Raji (cell line): ENCODE measurements around the gene SLC44A2.

Experiments used
- POLR2A ChIP-seq: IDR thresholded peaks from 2 replicates; pipeline ENCODE4 v1.6.1; 2011; ENCODE audit warnings: low read depth, low read length, control low read depth; ENCODE audit not compliant: insufficient read depth

Gene SLC44A2

DNA sequence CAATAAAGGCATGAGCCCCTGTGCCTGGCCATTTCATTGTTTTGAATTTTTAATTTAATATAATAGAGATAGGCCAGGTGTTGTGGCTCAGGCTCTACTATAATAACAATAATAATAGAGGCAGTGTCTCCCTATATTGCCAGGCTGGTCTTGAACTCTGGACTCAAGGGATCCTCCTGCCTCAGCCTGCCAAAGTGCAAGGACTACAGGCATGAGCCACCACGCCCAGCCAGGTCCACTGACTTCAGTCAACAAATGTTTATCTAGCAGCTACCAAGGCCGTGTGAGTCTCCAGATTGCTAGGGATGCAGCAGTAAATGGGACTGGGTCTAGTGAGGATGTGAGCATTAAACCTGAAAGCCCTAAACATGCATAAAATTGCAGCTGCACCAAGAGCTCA, 15.0 kb downstream of the SLC44A2 start:
- TF ChIP-seq POLR2A = no peak

DNA sequence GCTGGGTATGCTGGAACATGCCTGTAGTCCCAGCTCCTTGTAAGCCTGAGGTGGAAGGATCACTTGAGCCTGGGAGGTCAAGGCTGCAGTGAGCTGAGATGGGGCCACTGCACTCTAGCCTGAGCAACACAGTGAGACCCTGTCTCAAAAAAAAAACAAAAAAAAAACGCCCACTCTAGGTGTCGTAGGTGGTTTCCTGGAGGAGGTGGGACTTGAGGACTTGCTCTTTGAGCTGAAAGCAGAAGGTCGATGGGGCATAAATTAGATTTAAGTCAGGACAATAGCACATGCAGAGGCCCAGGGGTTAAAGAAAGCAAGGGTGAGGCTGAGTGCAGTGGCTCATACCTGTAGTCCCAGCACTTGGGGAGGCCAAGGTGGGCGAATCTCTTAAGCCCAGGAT, 15.9 kb downstream of the SLC44A2 start:
- TF ChIP-seq POLR2A = no peak

DNA sequence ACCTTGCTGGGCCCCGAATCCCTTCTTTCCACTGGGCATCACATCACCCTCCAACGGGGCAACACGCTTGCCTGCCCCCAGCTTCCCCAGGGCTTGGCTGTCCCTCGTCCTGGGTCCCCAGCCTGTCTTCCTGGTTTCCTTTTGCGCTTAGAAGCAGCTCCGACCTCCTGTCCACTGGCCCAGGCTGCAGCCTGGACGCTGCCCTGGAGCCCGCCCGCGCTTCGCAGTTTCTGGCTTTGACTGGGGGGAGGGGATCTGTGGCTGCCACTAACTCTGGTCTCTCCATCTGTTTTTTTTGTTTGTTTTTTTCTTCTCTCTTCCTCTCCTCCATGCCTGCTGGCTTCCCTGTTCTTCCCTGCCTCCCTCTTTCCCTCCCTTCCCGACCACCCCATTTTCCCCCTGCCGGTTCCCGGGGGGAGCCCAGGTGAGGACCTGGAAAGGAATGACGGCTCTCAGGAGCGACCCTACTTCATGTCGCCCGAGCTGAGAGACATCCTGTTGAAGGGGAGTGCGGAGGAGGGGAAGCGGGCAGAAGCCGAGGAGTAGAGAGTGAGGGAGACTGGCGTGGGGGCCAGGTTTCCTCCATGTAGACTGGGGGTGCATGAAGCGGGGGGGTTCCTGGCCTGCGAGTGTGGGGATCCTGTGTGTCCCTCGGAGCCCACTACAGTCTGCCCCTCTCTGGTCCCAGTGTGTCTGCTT, 17.3 kb downstream of the SLC44A2 start:
- no peak for TF ChIP-seq POLR2A

DNA sequence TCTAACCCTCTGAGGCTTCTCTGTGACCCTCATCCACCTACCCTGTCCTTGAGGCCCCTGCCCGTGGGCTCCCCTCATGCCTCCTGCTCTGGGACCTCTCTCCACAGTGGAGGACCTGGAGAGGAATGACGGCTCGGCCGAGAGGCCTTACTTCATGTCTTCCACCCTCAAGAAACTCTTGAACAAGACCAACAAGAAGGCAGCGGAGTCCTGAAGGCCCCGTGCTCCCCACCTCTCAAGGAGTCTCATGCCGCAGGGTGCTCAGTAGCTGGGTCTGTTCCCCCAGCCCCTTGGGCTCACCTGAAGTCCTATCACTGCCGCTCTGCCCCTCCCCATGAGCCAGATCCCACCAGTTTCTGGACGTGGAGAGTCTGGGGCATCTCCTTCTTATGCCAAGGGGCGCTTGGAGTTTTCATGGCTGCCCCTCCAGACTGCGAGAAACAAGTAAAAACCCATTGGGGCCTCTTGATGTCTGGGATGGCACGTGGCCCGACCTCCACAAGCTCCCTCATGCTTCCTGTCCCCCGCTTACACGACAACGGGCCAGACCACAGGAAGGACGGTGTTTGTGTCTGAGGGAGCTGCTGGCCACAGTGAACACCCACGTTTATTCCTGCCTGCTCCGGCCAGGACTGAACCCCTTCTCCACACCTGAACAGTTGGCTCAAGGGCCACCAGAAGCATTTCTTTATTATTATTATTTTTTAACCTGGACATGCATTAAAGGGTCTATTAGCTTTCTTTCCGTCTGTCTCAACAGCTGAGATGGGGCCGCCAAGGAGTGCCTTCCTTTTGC, 18.0 kb downstream of the SLC44A2 start:
- no peak for TF ChIP-seq POLR2A

DNA sequence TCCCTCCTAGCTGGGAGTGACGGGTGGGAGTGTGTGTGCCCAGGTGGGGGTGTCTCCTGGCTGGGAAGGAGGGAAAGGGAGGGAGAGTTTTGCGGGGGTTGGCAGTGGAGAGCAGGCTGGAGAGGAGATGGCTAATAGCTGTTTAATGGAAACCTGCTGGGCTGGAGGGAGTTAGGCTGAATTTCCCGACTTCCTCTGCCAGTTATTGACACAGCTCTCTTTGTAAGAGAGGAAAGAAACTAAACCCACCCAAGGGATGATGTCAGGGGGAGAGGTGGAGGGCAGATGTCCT, 18.6 kb downstream of the SLC44A2 start:
- TF ChIP-seq POLR2A = no peak

DNA sequence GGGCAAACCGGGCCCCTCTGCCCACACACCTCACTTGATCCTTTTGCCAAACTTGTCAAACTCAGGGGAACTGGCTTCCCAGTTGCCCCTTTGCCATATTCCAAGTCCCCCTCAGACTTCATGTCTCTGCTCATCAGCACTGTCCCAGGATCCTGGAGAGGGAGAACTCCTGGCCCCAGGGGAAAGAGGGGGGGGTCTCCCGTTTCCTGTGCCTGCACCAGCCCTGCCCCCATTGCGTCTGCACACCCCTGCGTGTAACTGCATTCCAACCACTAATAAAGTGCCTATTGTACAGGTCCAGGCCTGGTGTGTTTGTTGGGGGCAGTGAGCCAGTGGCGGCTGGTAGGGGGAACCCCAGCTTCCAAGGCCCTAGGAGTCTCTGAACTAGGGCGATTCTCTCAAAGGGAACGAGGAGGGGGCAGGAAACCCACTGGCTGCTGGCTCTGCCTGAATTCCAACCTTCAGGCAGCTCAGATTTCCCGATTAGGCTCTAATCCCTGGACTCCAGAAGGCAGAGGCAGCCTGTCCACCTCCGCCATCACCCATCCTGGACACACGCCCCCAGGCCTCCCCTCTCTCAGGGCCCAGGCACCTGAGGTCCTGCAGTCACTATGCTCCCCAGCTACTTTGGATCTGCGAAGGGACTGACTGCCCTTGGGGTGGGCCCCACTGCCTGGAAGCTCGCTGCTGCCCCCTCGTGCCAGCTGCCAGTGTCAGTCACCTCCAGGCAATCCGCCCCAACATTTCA, 19.1 kb downstream of the SLC44A2 start:
- no peak for TF ChIP-seq POLR2A

DNA sequence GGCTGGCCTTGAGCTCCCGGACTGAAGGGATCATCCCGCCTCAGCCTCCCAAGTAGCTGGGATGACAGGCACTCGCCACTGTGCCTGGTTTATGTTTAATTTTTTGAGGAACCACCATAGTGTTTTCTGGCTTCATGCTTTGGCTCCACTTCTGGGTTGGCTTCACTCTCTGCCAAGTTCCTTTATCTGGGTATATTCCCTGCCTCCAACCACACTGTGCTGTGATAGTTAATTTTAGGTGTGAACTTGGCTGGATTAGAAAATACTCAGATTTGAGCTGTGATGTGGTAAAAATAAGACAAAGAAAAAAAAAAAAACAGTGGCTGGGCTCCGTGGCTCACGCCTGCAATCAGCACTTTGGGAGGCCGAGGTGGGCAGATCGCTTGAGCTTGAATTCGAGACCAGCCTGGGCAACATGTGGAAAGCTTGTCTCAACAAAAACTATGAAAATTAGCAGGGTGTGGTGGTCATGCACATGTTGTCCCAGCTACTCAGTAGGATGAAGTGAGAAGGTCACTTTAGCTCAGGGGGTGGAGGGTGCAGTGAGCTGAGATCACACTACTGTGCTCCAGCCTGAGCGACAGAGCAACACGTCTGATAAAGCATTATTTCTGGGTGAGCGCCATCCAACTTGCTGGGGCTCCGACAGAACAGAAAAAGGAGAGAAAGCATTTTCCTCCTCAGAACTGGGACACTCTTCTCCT, 21.3 kb downstream of the SLC44A2 start:
- TF ChIP-seq POLR2A = no peak

DNA sequence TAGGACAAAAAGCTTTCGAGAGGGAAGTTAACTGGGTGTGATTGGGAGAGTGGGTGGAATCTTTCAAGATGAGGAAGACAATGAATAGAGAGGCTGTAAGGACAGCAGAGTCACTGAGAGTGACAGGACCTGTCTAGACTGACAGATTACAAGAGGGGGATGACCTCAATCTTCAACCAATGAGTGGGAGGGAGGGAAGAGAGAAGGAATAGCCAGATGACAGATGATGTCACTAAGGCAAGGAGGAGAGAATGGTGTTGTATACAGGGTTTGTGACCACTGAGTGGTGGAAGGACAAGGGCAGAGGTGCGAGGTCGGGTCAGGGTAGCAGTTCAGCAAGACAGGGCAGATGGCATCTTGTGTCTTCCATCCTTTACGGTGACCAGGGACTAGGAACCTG, 23.0 kb downstream of the SLC44A2 start:
- TF ChIP-seq POLR2A = no peak

DNA sequence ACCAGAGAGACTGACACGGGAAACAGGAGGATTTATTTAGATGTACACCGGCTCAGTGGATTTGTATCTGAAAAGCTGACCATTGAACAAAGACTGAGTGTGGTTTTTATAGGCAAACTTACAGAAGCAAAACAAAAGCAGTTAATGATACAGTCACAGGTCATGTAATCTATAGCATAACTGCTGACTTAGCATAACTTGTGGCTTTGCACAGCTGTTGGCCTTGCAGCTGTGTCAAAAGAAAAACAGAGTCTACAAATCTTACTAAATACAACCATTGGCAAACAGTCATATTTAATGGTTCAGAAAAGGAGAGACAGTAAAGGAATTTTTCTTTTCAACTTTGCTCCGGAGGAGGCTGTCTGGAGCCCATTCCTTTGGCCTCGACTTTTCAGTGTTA, 26.5 kb downstream of the SLC44A2 start:
- TF ChIP-seq POLR2A = no peak

DNA sequence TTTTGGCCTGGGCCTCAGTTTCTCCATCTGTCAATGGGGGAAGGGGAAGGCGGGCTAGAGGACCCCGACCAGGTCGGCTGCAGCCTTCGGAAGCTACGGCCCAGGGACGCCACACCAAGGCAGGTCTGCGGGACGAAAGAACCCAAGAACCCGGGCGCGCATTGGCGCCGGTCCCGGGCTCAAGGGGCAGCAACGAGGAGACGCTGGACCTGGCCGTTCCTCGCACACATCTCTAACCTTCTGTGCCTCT, 28.1 kb downstream of the SLC44A2 start:
- TF ChIP-seq POLR2A = no peak

DNA sequence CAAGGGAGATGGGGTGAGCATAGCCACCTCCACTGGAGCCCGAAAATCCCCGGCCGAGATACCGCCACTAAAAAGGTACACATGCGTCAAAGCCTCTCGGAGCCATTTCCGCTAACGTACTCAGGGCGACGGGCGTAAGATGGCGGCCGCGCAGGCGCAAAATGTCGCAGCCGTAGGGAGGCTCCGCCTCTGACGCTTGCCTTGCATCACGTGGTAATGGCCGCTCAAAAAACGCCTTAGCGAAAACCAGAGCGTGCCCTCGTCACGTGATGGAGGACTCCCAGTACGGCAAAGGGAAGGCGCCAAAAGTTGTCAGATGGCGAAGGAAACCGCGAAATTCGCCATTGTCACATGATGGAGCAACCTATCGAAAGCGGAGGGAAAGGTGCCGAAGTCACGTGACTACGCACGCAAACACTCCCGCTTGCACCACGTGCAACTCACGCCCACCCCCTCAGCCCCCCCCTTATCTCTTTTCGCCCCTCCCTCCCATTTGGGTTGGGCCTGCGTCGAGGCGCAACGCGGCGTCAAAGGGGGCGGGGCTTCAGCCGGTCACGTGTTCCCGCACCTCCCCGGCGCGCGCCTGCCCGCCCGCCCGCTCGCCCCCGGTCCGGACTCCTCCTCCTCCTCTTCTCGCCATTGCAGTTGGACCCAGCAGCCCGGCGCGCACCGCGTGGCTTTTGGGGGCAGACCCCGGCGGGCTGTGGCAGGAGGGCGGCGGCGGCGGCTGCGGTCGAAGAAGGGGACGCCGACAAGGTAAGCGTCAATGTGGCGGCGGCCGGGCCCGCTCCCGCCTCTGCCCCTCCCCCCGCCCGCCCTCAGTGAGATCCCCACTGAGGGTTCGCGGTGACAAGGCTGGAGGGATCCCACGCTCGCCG, 28.6 kb downstream of the SLC44A2 start, which contains the start of gene ILF3:
Gene ILF3 (plus strand): TSS at position 615 of the 878 bp plus-strand sequence. CDS start 16,260 bp downstream, outside the sequence.
- TF ChIP-seq POLR2A = peak; percentile 96

DNA sequence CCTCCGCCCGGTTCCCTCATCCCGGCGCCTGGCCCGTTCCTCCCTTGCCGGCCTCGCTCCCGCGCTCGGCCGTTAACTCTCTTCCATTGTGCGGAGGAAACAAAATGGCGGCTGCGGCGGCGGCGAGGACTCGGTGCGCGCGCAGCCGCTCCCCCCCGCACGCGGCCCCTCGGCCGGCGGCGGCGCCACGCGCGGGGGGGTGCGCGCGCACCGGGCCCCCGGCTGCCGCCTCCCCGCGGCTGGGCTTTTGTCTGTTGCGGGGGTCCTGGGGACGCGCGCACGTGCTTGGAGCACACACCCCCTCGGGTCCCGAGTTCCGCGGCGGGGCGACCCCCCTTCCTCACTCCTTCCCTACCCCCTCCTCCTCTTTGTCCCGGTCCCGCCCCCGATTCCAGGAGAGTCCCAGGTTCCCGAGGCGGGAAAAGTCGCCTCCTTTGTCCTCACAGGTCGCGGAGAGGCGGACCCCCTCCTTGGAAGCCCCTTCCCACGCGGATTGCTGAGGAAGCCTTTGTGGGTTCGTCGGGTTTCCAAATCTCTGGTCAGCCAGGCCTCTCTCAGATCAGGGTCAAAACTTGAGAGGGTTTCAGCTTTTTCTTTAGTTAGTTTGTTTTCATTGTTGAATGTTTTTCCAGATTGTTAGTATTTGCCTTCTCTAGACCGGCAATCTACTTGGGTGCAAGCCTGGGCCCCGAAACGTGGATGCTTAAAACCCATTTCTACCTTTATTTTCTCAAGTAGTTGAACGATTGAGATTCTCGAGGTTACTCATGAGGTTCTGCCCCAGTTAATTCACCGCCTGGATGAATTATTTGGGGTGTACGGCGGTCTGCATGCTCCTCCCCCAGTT, 29.5 kb downstream of the SLC44A2 start:
- TF ChIP-seq POLR2A = no peak

DNA sequence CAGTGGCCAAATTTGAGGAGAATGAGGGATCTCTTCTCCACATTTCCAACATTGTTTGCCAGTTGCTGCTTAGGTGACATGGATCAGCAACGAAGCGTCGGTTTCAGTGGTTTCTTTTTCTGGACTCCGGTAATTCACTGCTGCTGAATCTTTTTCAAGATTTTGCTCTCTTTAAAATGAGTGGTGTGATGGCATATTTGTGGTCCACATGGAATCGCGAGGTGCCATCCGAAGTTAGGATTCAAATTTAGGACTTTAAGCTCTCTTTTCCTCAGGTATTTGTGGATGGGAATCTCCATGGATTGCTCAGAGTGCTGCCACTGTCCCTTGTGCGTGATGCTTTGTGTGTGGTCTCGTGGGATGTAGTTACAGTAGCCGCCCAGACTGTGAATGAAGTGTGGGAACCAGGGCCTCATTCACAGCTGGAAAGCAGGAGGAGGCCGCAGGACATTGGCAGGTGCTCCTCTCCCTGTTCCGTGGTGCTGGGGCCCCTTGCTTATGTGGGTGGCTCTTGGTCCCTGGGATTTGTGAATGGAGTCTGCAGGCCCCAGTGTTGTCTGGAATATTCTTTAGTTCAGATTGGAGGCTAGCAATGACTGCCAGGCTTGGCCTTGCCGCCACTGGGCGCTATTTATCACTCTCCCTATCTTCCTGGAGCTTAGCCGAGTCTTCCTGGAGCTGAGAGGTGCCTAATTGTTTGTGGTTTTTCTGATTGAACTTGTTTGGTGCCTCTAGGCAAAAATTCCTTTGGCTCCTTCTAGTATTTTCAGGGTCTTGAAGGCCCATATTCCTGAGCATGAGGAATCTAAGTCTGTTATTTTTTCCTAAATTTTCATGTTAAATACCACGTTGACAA, 30.3 kb downstream of the SLC44A2 start:
- TF ChIP-seq POLR2A = no peak

DNA sequence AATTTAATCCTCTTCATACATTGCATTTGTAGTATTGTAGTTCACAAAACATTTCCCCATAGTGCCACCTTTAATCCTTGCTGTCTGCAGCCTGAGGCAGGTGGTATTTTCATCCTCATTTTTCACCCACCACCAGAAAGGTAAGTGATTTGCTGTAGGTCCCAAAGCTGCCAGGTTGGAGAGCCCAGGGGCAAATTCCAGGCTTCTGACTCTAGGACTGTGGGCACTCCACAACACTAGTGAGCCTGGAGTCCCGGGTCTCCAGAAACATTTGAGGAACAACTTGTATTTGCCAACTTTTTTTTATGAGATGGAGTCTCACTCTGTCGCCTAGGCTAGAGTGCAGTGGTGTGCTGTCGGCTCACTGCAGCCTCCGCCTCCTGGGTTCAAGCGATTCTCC, 35.0 kb downstream of the SLC44A2 start:
- TF ChIP-seq POLR2A = no peak
